AG04449 (cell line): ENCODE results near the gene GRHPR.

Experiments used
- CTCF ChIA-PET: fragments of 350-600 bp; formaldehyde crosslinking; extraction: SDS; loops from one replicate; lab custom pipeline; 2021; ENCODE audit warnings: antibody characterized with exemption; lab: Yijun Ruan, JAX
- POLR2A ChIA-PET: fragments of 400-600, 350-600 bp; formaldehyde crosslinking; extraction: SDS; loops from one replicate; lab custom pipeline; 2020; ENCODE audit warnings: antibody characterized with exemption, inconsistent platforms; lab: Yijun Ruan, JAX
- DNase-seq: peaks from one replicate; pipeline ENCODE4 v3.0.0-alpha.2; 2010; ENCODE audit warnings: low read depth, low spot score
- H3K4me3 ChIP-seq: 2 replicates; pipeline ENCODE4 v1.5.1; 2011; ENCODE audit warnings: low read depth, mild to moderate bottlenecking, control low read depth, low read length
- TF ChIP-seq, protein P1 (sequence below): IDR thresholded peaks from one replicate; pipeline ENCODE4 v1.5.1; 2011; ENCODE audit warnings: mild to moderate bottlenecking, moderate library complexity, low read length, control low read depth, inconsistent platforms; ENCODE audit not compliant: insufficient read depth; ENCODE audit errors: missing control alignments

The GRHPR gene

DNA sequence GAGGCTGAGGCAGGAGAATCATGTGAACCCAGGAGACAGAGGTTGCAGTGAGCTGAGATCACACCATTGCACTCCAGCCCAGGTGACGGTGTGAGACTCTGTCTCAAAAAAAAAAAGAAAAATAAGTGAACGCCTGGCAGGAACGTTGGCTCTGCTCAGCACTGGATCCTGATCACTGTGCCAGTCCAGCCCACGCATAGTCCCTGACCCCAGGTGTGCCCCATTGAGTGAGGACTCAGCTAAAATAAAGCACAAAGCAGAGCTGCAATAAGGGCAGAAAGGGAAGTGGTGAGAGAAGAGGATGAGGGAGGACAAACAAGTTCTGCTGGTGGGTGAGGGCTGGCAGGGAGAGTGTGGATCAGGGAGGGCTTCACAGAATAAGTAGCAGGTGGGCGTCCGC lies 4.3 kb downstream of the GRHPR start:
- POLR2A ChIA-PET = no interaction called here
- TF ChIP-seq, protein P1, sequence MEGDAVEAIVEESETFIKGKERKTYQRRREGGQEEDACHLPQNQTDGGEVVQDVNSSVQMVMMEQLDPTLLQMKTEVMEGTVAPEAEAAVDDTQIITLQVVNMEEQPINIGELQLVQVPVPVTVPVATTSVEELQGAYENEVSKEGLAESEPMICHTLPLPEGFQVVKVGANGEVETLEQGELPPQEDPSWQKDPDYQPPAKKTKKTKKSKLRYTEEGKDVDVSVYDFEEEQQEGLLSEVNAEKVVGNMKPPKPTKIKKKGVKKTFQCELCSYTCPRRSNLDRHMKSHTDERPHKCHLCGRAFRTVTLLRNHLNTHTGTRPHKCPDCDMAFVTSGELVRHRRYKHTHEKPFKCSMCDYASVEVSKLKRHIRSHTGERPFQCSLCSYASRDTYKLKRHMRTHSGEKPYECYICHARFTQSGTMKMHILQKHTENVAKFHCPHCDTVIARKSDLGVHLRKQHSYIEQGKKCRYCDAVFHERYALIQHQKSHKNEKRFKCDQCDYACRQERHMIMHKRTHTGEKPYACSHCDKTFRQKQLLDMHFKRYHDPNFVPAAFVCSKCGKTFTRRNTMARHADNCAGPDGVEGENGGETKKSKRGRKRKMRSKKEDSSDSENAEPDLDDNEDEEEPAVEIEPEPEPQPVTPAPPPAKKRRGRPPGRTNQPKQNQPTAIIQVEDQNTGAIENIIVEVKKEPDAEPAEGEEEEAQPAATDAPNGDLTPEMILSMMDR = no peak
- DNase-seq = no peak
- H3K4me3 ChIP-seq = no peak overlapping the region
- CTCF ChIA-PET = interaction anchor here (4.7 kb wide), 1 partner anchor 12 kb away, joined by 42 read pairs; no protein-coding TSS in a partner anchor

DNA sequence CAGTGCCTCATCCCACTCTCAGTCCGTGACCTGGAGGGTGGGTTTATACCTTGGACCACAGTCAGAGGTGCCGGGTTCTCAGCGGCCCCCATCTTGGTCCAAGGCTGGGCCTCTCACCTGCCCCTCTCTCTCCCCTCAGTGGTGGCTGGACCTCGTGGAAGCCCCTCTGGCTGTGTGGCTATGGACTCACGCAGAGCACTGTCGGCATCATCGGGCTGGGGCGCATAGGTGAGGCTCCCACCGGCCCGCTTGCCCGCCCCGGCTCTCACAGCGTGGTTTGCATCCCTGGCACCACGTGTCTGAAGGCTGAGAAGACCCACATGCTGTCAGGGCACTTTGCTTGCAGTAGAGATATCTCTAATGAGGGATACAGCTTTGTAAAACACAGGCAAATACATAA lies 5.8 kb downstream of the GRHPR start:
- no peak for DNase-seq
- POLR2A ChIA-PET = no interaction called here
- H3K4me3 ChIP-seq = no peak overlapping the region
- TF ChIP-seq, protein P1 = no peak
- CTCF ChIA-PET = no interaction called here

GRCh38 chr9:37429441-37430285 lies 7.2 kb downstream of the GRHPR start:
- DNase-seq = no peak
- no peak overlapping the region for H3K4me3 ChIP-seq
- TF ChIP-seq, protein P1 = no peak
- CTCF ChIA-PET = interaction anchor here (1.6 to 1.7 kb wide), 2 partner anchors 14 to 27 kb away, joined by 3 to 7 read pairs; no protein-coding TSS in a partner anchor
- POLR2A ChIA-PET = no interaction called here

- H3K4me3 ChIP-seq = no peak overlapping the region
- POLR2A ChIA-PET = interaction anchor here (1.7 kb wide), 1 partner anchor 9 kb away, joined by 10 read pairs; the partner anchor contains the start of gene GRHPR
- CTCF ChIA-PET = interaction anchor here (0.6 to 1.7 kb wide), 3 partner anchors 16 to 35 kb away, joined by 3 to 7 read pairs (median 3); no protein-coding TSS in a partner anchor
- TF ChIP-seq, protein P1 = no peak
- DNase-seq = no peak
Observed at GRCh38 chr9:37430841-37431597, 8.5 kb downstream of the GRHPR start.

DNA sequence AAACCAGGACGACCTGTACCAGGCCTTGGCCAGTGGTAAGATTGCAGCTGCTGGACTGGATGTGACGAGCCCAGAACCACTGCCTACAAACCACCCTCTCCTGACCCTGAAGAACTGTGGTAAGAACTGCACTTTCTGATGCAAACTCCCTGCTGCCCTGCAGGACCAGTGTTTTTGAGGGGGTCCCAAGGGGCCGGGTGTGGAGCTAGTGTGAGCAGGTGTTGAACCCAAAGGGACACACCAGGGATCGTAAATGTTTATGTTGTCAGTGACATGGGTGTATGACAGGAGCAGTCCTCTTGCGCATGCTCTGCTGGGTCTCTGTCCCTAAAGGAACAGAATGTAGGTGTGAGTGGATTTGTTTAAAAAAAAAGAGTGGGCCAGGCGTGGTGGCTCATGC lies 9.5 kb downstream of the GRHPR start:
- TF ChIP-seq, protein P1 = no peak
- H3K4me3 ChIP-seq = no peak overlapping the region
- no peak for DNase-seq
- ChIA-PET POLR2A (interaction anchor here (1.7 kb wide), 1 partner anchor 10 kb away, joined by 10 read pairs; the partner anchor contains the start of gene GRHPR), CTCF (interaction anchor here (0.6 to 1.0 kb wide), 2 partner anchors 8 to 36 kb away, joined by 3 read pairs; no protein-coding TSS in a partner anchor)
